Caki2 (cell line): ENCODE data around the gene CDH4. TPM values are rescaled to one million over a fixed set of nuclear protein-coding genes. Genes with fewer than 3 reads are reported as not detected.

Source experiments
- DNase-seq: peaks from one replicate; pipeline ENCODE4 v3.0.0-alpha.2; 2015; ENCODE audit warnings: low read depth
- in situ Hi-C: cut with HindIII; loops from 2 replicates; pipeline ENCODE4 v1.10.0; 2016; ENCODE audit warnings: low sequenced_read_pairs, low pct_unique_long_range_greater_than_20kb, mixed read lengths
- total RNA-seq: library from RNA; depleted of rRNA; stranded (reverse); fragments of >200 nt; shearing (Covaris generic); gene quantifications from 2 replicates; pipeline ENCODE4 v1.2.3, GENCODE V29; 2014; ENCODE audit warnings: low replicate concordance

CDH4 gene
- total RNA-seq, 1 experiment from 2014 or later: 2.7 TPM

DNA sequence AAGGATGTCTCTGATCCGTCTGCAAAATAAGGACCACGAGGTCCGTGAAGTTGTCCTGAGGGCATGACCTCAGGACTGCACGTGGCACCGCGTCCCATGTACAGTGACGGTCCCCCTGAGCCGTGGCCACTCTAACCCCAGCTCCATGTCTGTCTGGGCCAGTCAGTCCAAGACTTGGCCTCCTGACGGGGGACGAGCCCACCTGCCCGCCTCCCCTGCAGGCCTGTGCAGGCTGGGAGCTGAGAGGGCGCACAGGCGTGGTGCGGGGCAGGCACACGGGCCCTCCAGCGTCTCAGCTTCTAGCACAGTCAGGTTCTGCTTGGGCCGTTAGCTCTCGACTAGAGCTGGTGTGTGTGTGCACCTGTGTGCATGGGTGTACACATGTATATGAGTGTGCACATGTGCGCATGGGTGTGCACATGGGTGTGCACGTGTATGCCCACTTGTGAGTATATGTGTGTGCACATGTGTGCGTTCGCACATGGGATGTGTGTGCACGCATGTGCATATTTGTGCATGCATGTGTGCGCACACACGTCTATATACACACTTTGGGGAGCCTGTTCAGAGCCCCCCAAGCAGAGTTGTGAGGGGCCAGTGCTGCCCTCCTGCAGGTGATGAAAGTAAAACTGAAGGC is 506.6 kb downstream of the CDH4 start:
- in situ Hi-C loops: no loop called here
- DNase-seq: no peak

DNA sequence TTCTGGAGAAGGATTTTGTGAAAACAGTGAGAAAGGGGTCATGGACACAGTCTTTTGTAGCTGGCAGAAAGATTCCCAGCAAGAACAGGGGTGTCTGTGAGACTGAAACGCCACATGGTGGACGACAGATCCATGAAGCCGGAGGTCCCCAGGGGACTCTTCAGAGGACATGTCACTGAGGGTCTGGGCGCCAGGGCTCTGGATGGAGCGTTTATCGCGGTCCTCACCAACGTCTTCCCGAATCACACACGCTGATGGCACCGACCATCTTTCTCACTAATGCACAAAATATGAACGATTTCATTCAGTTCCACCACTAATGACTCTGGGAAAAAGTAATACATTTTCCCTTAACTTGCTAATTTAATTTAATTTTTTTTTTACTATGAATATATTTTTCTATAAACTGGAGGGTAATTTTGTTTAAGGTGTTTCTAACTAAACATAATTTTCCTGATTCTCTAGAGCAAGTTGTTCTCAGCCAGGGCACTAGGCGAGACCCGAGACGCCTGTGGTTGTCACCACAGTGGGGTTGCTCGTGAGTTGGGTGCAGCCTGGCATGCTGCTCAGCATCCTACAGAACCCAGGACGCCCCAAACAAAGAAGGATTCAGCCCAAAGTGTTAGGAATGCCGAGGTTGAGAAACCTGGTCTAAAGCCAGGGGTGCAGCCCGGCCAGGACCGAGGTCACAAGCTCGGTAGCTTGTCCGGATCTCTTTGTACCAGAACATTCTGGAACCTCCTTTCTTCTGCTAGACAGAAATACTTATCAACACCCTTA is 507.4 kb downstream of the CDH4 start:
- DNase-seq: no peak
- in situ Hi-C loops: no loop called here

DNA sequence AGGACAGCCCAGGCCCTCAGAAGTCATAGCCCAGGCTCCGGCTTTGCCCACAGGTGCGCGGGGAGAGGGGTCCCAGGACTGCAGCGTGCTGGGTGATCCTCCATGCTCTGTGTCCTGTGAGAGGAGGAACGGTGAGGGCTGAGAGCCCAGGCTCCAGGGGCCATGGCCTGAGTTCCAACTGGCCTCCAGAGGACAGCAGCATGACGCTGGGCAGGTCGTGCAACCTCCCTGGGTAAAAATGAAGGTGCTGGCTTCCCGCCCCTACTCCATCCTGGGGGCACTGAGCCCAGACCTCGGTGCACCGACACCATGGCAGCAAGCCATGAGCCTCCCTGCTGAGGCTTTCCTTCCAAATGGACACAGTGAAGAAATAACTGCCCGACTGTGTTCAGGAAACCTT is 508.3 kb downstream of the CDH4 start:
- in situ Hi-C loops: no loop called here
- no peak for DNase-seq

DNA sequence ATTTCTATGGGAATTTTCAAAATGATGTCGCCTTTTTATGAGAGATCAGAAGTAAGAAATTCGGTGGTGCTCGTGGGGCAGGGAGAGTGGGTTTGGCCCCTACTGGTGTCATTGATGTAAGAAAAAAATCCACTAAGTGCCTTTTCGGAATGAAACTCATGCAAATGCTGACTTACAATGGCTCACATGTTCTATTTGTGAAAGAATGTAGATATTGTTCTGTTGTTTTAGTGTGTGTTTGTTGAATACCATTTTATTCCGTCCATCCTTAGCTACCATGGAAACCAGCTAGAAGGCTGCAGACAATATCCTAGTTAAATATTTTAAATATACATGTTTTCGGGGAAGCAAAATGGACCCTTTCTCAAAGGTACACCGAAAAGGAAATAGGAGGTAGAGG is 508.7 kb downstream of the CDH4 start:
- in situ Hi-C loops: no loop called here
- no peak for DNase-seq

DNA sequence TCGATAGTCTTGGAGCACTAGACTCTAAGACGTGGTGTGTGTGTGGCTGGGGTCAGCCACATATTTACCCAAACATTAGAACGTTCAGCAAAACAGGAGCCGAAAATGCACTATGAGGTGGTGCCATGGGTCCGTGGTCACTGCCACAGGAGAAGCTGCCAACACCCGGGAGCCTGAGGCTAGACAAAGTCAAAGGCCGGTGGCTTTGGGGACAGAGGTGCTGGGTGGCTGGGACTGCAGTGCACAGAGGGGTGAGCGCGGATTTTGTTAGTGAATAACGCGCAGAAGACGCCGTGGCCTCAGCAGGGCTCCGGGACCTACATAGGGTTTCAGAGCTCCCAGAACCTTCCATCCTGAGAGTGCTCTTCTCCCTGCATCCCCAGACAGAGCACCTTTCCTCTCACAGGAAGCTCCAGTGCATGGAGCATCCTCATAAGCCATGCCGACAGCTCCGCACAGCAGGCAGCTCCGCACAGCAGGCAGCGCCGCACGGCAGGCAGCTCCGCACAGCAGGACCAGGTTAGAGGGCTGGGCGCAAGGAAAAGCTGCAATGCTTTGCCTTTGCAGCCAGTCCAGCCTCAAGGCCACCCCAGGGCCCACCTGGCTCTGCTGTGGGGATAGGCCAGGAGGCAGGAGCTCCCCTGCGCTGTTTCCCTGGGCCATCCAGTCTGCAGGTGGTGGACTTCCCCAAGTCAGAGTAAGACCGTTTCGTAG is 509.5 kb downstream of the CDH4 start:
- DNase-seq: no peak
- in situ Hi-C loops: no loop called here

DNA sequence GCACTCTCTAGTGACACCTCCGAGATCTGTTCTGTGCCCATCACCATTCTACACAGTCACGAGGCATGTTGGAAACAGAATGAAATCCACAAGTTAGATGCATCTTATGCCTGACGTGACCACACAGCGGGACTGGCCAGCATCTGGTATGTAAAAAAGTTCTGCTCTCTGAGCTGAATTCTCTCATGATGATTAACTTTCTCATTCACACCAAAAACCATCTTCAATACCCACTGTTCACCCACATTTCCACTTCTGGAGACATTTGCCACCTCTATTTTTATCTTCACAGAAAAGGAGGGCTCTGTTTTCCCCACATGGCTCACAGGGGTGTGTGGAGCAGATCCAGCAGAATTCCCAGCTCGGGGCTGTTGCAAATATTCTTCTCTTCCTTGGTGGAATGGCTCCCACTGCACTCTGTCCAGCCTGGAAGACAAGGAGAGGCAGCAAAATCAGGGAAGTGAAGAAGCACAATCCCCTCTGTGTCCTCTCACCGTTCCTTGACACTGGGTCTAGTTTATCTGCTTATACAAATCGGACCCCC is 510.2 kb downstream of the CDH4 start:
- in situ Hi-C loops: no loop called here
- no peak for DNase-seq

DNA sequence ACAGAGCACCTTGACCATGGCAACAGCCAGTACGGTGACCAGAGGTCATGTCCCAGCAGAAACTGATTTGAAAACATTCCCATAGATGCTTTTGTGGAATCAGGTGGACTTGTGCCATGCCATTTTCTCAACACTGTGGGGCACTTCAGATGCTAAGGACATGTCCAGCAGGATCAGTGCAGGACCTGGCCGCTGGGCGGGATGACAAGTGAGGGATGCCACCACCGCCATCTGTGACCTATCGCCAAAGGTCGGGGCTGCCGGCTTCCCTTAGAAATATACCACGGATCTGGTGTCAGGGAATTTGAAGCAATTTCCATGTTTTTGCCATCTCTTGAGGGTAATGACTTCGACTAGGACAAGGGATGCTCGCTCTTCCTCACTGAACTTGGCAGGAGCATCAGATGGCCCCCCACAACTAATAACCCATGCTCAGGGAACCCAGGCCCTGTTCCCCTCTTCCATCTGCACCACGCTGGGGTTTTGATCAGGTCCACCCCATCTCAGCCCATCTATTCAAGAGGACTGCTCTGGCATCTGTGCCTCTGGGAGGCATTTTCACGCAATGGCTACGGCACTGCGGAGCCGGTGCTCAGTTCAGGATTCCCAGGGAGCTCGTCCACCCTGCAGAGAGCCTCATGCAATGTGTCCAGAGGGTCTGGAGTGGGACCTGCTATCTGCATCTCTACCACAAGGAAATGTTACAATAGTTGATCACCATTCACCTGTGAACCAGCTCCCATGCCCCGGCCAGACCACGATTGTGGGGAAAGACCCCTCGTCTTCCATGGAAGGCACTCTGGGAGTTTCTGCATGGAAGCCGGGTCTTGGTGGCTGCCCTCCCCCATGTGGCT is 511.1 kb downstream of the CDH4 start:
- no peak for DNase-seq
- in situ Hi-C loops: no loop called here

DNA sequence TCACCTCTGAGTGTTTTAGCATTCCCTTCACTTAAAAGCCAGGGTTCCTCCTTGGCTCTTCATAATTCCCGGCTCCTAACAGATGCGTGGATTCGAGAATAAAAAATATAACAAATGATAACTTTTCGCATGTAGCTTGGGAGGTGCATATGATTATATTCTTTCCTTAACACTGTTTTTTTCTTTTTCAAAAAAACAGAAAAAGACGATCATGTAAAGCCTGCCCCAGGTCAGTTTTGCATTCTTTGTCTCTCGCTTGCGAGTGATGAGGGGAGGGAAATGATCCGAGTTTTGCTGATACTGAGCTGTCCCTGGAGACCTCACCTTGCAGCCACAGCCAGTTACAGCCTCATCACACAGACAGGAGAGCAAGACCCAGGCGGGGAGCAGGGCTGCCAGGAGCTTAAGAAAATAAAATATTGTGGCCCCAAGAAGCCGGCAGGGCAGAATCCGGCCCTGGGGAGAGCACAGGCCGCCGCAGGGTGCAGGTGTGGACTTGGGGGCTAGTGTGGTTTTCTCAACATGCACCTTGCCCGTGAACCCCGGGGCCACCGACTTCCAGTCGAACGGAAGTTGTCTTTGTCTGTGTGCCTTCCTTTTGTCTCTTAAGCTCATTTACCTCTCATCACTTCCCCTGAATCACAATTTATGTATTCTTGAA is 511.8 kb downstream of the CDH4 start:
- in situ Hi-C loops: no loop called here
- no peak for DNase-seq

DNA sequence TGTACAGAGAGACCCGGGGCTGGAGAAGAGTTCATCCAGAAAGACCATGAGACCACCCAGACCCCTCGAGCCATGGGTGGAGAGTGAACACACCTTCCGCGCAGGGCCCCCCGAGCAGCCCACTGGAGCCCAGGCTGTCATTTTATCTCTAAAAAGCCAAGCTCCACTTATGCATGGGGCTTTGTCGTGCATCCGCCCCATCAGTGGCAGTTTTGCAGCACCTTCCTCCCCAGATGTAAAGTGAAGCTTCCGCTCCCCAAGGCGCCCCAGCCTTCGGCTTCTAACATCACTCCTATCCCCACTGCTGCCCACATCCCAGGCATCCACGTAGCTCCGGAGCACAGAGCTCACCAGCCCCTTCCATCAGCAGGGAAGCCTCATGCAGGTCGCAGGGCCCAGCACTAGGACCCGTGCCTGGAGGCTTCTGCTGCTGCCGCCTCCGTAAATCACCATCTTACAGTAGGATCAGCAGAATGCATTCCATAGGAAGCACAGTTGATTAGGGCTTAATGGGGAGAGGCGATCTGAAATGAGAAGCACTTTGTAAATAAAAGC is 512.5 kb downstream of the CDH4 start:
- no peak for DNase-seq
- in situ Hi-C loops: no loop called here

DNA sequence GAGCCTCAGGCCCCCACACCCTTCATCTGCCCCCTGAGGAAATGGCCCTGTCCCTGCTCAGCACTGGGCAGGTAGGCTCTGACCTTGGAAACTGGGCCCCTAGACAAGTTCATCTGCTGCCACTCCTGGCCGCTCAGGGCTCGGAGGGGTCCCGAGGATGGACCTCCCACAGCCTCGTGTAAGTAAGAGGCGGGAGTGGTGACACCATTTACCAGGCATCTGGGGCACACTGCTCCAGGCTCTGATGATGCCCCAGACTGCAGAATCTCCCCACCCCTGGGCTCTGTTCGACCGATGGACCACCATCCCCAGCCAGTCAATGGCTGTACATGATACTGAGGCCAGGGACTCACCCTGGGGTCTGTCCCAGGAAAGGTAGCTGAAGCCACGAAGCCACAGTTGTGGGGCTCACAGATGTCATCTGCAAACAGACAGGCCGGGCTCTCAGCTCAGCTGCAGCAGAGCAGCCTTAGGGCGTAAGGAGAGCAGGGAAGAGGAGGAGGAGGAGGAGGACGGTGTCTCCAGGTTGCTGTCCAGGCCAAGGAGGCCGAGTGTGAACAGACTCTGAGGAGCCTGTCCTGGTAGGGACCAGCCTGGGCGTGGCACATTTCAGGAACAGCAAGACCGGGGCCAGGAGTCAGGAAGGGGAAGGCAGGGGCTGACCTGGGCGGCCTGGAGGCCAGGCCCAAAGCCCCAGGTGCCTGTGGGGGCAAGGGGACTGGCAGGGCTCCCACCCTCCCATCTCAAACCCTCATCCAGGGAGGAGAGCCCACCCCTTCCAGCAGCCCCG is 513.2 kb downstream of the CDH4 start:
- in situ Hi-C loops: no loop called here
- no peak for DNase-seq

DNA sequence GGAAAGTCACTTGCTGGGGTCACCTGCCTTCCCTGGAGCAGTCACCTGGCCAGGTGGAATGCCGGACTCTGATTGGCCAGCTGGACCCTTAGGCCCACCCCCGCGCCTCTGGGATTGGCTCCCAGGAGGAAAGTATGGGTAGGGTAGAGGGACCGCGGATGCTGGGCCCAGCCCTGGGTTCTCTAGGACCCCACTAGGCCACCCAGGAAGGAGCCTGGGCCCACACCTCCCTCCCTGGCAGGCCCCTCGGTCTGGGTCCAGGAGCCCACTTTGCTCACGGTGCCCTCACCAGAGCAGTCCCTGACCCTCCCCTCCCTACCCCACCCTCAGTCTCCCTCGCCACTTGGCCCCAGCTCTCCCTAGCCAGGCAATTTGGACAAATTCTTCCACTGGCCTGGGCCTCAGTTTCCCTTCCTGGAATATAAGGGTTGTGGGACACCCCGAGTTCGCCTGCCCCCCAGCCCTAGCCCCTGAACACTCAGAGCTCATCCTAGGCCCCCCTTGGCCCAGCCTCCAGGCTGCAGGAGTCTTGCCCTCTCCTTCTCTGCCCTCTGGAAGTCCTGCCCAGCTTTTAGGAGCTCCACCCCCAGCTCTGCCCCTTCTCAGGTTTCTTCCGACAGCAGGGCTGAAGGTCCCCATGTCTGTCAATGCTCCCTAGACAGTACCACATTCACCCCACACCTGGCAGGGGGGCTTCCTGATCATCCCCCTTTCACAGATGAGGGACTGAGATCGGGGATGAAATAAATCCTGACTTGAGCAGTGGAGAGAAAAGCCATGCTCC is 514.0 kb downstream of the CDH4 start:
- in situ Hi-C loops: no loop called here

DNA sequence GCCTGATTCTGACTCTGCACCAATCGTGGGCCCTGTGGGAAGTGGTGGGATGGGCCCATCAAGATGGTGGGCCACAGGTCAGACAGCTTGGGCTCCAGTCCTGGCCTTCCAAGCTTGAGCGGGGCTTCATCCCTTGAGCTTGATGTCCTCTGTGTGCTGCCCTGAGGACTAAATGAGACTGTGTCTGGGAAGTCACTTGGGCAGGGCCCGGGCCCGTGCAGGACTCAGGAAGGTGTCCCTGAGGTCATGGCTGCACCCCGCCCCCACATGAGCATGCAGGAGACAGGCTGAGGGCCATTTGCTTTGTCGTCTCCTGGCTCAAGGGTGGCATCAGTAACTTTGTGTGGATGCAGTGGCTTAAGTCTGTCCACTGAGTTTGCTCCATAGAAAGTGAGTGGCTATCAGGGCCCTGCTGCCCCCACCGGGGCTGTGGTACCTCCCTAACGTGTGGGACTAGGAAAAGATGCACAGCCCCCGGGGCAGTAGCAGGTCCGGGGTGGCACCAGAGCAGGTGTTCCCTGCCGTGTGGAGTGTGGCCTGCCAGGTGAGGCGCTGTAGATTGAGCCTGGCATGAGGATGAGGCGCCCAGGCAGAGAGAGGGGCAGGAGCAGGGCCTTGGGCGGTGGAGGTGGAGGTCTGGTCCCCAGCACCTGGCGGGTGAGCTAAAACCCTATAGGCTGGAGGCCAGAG is 515.0 kb downstream of the CDH4 start:
- no peak for DNase-seq
- in situ Hi-C loops: no loop called here

More for the DNA sequence above, 514.0 kb downstream of the CDH4 start:
- no peak for DNase-seq

DNA sequence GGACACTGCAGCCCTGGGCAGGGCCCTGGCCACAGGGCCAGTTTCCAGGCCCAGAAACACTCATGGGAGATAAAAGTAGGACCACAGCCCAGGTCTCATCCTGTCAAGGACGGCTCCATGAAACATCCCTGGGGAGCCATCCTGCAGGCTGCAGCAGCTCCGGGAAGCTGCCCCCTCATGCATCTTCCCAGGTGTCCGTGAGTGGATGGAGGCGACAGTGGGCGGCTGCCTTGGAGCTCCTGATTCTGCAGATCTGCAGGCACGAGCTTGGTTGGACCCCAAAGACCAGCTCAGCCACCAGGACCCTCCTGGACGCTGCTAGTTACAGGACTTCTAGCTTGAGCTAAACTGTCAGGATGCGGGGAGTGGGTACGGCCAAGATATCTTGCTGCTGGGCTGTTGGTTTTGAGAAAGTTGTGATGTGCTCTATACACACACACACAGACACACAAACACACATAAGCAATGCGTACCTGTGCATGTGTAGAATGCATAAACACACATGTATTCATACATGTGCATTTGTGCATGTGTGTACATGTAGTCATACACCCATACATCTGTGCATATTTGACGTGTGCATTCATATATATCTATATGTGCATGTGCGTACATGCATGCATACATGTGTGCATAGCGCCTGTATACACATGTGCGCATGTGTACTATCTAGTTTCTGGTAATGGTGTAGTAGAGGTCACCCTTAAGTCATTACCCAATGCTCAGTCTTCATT is 515.9 kb downstream of the CDH4 start:
- DNase-seq: no peak
- in situ Hi-C loops: no loop called here

DNA sequence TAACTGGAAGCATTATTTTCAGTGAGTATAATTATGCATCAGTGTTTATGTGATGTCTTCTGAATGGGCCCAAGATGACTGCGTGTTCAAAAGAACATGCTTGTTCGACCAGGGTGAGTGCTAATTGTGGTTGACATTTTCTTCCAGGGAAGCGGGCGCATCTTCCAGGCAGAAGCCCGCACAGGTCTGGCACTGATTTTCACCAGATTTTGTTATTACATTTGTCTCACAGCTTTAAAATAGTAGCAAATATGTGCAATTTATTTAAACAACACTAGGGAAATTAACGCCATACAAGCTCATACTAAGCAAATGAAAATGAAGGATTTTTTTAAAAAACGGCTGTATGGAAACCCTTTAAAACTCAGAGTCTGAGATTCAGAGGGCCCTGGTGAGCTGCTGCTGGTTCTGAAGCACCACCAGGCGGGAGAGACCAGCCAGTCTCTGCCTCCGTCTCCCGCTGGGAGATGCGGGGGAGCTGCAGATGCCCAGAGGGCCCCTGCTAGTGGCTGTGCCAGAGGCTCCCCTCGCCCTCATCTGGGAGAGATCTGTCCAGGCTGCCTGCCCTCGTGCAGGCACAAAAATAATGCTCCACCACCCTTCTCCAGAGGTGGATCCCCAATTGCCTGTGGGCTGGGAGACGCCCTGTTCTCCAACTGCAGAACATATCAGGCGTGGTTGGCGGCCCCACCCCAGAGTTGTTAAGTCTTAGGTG is 516.7 kb downstream of the CDH4 start:
- no peak for DNase-seq
- in situ Hi-C loops: no loop called here
